T-helper 1 cell (primary cell): ENCODE measurements around the gene SLC25A6.
A peak's percentile ranks its signal among the peaks of the same experiment; 100 is the strongest.
"Not testable (repeated sequence)": the region's sequence is repeated elsewhere in the genome, so short reads cannot be mapped to it uniquely, and the experiment has no call there.

Experiments
- DNase-seq, 5 donors: peaks; one replicate each; pipeline ENCODE4 v3.0.0-alpha.2; 2012 to 2020

Gene SLC25A6

GRCh38 chrX:1351981-1352714, 39.8 kb downstream of the SLC25A6 start:
- no peak for DNase-seq

- DNase-seq, result not testable (repeated sequence)
These were observed 42.3 kb downstream of the SLC25A6 start for GRCh38 chrX:1349606-1350005.

GRCh38 chrX:1341545-1342184, 50.2 kb downstream of the SLC25A6 start:
- no peak for DNase-seq

- DNase-seq, result peak in 1 of 5 donors; percentile 21
These were observed 54.7 kb downstream of the SLC25A6 start for GRCh38 chrX:1336948-1337779.

- peak in 1 of 5 donors; percentile 33 for DNase-seq
These were observed 55.5 kb downstream of the SLC25A6 start, which contains the start of gene IL3RA for GRCh38 chrX:1336331-1336943. Gene IL3RA (plus strand): TSS chrX:1336785. CDS start chrX:1341766, 4,981 bp downstream.
